Activated gamma-delta T cell (primary cell): ENCODE measurements around the gene ORC1.

Experiments
- DNase-seq: peaks from one replicate; lab custom pipeline; 2025; lab: John Stamatoyannopoulos, UW
- total RNA-seq, 2 donors: gene quantifications; one replicate each; lab custom pipeline; 2026; lab: John Stamatoyannopoulos, UW

ORC1 gene
- total RNA-seq: 5.0 to 7.5 reads per million in 2 donors

- peak; percentile 72 for DNase-seq
Observed at GRCh38 chr1:52404116-52404974, at the start of gene ORC1, which contains the start of gene PRPF38A. TSS of gene ORC1 (minus strand) at chr1:52404423. CDS start at chr1:52402223, 2,200 bp downstream. TSS of gene PRPF38A (plus strand) at chr1:52404602. CDS start at chr1:52404750, 148 bp downstream.

GRCh38 chr1:52444463-52444862, 40.2 kb upstream of the ORC1 start:
- DNase-seq: no peak

DNA sequence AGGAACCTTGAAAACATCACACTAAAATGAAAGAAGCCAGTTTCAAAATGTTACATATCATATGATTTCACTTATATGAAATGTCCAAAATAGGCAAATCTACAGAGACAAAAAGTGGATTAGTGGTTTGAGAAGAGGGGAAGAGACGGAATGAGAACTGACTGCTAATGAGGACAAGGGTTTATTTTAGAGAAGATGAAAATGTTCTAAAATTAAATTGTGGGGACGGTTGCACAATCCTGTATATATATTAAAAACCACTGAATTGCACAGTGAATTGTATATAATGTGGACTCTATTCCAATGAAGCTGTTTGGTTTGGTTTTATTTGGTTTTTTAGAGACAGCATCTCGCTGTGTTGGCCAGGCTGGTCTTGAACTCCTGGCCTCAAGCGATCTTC, 35.8 kb upstream of the ORC1 start:
- DNase-seq: no peak

DNA sequence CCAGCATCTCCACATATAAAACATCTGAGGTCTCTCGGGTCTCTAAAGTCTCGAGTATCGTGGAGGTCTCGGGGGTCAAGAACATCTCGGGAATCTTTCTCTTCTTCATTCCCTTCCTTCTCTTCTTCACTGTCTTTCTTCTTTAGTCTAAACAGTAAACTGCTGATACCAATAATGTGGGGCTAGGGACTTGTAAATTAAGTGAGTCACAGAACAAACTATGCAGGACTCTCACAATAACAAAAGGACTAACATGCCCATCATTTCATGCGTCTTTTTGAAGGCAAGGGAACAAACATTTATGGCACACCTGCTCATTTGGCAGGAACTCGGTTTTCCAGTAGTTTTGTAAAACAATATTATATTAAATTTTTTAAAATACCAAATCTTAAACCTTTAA, 32.6 kb upstream of the ORC1 start:
- no peak for DNase-seq

- DNase-seq: no peak
Observed at GRCh38 chr1:52435650-52436049, 31.4 kb upstream of the ORC1 start.

- DNase-seq: no peak
Observed at GRCh38 chr1:52435211-52435610, 31.0 kb upstream of the ORC1 start.

GRCh38 chr1:52432807-52433206, 28.6 kb upstream of the ORC1 start:
- no peak for DNase-seq

GRCh38 chr1:52427152-52427551, 22.9 kb upstream of the ORC1 start:
- DNase-seq: no peak

- no peak for DNase-seq
Observed at GRCh38 chr1:52426371-52426770, 22.1 kb upstream of the ORC1 start.

DNA sequence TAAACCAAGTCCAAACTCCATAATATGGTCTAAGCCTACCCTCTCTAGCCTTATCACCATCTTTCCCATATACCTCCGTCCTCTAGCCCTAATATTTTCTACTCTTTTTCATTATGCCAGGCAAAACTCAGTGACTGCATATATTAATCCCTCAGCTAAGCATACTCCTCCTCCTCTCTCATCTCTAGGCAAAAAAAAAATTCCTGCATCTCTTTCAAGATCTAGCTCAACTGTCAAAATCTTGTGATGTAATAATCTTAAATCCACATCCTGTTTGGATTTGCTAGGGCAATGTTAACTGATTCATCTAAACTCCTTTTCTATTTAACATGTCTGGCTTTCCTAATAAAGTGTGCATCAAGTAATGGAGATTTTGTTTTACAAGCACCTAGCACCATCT, 20.6 kb upstream of the ORC1 start:
- no peak for DNase-seq

DNA sequence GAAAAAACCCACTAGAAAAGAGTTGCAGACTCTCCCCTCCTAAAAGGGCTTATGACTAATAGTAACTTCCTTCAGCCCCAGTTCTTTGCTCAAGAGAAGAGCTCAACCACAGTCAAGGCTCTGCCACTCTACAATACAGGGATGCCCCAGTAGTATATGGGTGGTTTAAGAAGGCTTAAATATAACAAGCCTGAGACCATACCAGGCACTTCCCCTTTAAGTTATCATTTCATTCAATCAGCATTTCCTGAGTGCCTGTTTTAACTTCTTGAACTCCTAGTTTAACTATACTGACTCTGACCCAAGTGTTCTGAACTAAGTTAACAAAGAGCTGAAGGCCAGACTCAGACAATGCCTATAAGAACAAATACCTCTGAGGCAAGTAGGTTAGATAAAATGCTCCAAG, 20.0 kb upstream of the ORC1 start:
- no peak for DNase-seq

GRCh38 chr1:52423771-52424170, 19.5 kb upstream of the ORC1 start:
- no peak for DNase-seq

GRCh38 chr1:52423055-52423454, 18.8 kb upstream of the ORC1 start:
- no peak for DNase-seq

DNA sequence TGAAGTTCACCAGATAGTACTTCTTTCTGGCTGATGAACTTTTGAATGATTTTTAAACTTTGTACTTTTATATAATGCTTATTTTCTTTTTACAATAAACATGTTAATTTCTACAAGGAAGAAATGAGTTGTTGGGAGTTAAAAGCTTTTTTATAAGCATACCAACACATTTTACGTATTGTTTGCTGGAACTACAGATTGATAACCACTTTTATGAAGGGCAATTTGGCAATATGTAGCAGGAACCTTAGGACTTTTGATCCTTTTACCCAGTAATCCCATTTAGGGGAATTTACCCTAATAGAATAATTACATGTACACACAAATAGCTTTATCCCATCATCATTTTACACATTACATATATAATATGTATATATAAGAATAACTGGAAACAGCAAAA, 16.5 kb upstream of the ORC1 start:
- no peak for DNase-seq

DNA sequence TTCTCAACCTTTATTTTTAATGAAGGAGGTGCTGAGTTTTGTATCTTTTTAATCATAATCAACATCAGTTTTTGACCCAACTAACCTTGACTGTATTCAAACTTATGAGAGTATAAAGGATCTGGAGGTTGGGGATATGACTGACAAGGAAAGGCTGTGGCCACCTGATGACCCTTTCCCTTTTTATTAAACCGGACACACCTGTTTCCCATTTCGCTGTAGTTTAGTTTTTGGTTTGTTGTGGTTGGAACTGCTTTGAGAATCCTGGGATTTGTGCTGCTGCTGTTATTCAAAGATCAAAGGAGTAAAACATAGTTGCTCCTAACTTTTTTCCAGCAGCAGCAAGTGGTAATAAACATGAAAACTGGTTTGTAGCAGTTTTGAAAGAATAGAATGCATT, 12.6 kb upstream of the ORC1 start:
- no peak for DNase-seq

GRCh38 chr1:52414942-52415341, 10.7 kb upstream of the ORC1 start:
- DNase-seq: no peak

- no peak for DNase-seq
Observed at GRCh38 chr1:52413410-52413989, 9.3 kb upstream of the ORC1 start.

DNA sequence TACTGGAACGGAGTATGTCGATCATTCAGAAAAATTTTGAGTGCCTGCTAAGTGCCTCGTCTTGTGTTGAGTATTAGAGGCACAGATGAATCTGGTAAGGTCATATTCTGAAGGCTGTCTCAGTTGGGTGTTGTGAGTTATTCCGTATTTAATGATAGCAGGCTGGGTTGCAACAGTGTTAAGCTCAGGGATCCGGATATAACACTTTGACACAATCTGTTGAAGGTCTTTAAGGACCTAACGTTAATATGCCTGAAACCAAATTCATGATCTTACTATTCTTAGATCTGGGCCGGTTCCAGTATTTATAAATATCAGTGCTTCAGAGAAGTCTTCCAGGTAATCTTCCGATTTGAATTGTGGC, 734 bp upstream of the ORC1 start:
- no peak for DNase-seq

DNA sequence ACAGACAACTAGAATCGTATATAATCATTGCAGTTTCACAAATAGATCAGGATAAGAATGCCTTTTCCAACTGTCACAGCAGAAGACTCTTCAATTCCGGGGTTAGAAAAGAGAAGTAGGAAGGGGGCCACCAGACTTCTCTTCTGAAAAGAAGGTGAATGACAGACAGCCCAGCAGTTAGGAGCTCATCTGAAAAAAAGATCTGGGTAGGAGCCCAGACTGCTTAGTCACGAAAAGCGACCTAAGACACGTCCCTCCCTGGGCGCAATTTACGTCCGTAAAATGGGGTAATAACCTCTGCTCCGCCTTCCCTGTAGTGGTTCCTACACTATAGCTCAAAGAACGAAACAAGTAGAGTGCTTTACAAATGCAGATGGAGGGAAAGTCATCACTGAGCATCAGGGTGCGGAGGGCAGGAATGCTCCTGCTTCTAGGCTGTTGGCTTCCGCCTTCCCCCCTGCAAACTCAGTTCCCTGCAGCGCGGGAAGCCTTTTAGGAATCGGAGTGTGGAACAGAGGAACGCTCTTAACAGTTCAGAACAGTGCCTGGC, 582 bp downstream of the ORC1 start:
- DNase-seq: no peak

GRCh38 chr1:52402860-52403240, 1.4 kb downstream of the ORC1 start:
- no peak for DNase-seq

DNA sequence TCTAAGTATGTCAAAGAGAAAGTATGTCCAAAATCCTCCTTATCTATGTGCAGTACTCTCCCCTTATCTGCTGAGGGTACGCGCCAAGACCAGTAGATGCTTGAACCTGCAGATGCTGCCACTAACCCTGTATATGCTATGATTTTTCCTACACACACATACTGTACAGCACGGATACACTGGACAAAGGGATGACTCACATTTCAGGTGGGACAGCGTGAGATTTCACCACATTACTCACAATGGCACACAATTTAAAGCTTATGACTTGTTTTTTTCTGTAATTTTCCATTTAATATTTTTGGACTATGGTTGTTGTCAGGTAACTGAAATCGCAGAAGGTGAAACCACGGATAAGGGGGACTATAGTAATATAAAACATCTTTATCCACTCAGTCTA, 4.1 kb downstream of the ORC1 start:
- no peak for DNase-seq

- DNase-seq: no peak
Observed at GRCh38 chr1:52399629-52400028, 4.6 kb downstream of the ORC1 start.

GRCh38 chr1:52393174-52393573, 11.0 kb downstream of the ORC1 start:
- no peak for DNase-seq
